ENCODE data around the gene SPOCD1.
A peak's percentile ranks its signal among the peaks of the same experiment; 100 is the strongest.

Gene SPOCD1

DNA sequence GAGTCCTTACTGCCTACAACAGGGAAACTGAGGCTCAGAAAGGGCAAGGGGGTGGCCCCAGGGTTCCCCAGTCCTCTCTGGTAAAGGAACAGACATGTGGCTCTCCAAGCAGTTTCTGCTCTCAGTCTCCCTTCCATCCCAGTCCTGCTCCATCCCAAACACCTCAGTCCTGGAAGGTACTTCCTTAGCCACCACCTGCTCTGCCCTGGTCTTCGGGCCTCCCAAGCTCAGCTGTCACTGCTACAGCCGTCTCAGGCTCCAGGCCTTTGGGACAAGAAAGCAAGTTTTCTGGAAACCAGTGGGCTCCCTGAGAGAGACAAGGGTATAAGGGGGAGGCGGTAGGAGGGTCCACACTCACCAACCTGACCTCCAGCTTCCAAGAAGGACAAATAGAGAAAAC is 28.6 kb downstream of the SPOCD1 start:
- DNase-seq: peak; percentile 52

DNA sequence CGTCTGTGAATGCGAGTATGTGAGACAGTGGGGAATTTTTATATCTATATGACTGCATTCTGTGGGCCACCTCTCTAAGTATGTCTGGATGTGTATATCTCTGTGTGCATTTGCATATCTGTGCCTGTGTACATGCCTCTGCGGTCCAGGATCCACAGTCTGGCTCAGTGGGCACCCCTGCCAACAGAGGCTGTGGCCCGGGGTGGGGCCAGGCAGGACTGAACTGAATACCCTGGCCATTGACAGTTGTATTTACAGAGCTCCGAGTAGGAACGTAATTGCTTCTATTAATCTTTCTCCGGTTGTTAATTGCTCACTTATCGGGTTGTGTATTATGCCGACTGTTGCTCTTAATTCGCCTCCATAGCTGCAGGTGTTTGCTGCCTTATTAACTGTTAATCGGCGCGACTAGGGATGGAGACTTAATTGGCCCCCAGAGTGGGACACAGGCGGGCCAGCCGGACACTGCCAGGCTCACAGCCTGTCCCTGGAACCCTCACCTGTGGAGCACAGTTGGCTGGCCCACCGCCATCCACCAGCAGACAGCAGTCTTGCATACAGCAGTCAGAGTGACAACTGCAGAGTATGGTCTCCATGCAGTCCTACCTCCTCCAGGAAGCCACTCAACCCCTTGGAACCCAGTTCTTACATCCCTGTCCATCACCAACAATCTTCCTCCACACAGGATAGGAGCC is 29.3 kb downstream of the SPOCD1 start:
- peak; percentile 57 for DNase-seq

DNA sequence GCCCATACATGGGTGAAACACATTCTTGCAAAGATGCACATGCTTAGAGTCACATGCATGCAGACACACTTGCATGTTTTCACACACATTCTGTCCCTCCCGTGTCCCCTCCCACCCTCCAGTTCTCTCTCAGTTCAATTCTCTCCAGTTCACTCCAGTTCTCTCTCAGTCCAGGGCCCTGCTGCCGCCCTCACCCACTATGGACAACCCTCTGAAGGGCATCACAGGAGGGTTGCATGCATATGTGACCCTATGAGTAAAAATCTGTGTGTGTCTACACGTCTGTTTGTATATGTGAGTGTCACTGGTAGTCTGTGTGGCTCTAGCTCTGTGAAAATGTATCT is 29.9 kb downstream of the SPOCD1 start:
- peak; percentile 19 for DNase-seq

DNA sequence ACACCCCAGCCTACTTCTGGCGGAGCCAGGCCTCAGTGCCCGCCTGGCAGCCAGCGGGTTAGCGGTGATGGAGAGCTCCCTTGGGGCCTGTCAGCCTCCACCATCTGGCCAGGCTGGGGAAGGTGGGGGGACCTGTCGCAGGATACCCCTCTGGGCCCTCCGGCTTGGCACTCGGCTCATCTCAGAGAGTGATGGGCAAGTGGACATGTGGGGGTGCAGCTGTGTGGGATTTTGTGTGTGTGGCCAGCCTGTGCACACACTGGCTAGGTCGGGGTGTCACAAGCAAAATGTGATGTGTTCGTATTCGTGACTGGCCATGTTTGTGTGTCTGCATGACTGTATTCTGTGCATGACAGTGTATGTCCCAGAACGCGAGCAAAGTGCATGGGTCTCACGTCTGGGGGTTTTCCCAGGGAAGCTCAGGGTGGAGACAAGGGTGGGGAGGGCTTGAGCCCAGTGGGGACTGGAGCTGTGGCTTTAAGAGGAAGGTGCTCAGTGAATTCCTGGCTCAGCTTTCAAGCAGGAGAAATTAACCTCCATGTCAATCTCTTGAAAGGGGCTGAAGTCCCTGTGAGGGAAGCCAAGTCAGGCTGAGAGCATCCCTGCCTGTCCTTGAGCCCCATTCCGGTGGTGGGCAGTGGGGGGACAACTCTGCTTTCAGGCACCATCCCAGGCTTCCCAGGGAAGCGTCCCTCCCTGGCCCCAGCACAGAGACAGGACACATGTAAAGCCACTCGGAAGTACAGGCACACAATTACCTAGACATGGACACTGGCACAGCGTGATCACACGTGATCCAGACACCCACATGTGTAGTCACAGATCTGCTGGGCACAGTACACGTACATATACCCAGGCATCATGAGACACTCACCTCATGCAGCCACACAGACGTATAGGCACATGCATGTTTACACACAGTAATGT is 30.5 kb downstream of the SPOCD1 start:
- DNase-seq: peak; percentile 59

DNA sequence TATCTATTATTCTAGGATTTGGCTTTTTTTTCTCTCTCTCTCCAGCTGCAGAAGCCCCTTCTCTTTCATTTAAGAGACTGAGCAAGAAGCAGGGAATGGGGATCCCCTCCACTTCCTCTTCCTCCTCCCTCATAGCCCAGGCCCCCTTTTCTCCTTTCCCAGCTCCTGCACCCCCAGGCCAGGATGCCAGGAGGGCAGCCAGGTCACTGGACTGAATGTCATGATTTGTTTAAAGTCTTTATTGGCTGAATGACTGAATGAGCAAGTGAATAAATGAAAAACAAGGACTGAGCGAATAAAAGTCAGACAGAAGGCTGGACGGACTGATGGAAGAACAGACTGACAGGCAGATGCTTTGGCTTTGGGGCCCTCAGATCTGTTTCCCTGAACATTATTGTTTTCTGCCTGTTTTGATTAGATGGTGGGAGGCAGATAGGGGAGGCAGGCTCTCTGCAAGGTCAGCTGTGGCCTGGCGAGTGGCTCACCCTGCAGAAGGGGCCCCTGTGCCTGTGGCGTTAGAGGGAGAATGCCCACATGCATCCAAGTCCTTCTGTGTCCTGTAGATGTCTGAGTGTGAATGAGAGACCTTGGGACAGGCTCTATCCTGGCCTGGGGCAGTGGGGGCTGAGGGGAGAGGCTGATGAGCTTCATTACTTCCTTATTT is 31.3 kb downstream of the SPOCD1 start:
- DNase-seq: peak; percentile 42

DNA sequence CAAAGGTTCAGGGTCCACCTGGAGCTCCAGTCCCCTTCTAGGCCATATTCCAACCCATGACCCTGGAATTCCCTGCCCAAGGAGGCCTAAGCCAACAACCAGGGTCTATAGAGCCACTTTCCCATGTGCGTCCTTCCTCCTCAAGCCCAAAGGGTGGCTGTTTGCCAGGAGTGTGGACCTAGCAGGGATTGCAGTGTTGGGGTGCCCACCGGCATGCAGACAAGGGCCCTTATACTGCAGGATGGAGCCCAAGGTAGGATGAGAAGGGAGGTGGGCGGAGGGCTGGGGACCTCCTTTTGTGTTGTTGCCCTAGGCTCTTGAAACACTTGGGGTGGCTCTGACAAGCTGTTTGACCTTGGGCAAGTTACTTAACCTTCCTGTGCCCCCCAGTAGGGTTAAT is 32.0 kb downstream of the SPOCD1 start:
- peak; percentile 14 for DNase-seq

DNA sequence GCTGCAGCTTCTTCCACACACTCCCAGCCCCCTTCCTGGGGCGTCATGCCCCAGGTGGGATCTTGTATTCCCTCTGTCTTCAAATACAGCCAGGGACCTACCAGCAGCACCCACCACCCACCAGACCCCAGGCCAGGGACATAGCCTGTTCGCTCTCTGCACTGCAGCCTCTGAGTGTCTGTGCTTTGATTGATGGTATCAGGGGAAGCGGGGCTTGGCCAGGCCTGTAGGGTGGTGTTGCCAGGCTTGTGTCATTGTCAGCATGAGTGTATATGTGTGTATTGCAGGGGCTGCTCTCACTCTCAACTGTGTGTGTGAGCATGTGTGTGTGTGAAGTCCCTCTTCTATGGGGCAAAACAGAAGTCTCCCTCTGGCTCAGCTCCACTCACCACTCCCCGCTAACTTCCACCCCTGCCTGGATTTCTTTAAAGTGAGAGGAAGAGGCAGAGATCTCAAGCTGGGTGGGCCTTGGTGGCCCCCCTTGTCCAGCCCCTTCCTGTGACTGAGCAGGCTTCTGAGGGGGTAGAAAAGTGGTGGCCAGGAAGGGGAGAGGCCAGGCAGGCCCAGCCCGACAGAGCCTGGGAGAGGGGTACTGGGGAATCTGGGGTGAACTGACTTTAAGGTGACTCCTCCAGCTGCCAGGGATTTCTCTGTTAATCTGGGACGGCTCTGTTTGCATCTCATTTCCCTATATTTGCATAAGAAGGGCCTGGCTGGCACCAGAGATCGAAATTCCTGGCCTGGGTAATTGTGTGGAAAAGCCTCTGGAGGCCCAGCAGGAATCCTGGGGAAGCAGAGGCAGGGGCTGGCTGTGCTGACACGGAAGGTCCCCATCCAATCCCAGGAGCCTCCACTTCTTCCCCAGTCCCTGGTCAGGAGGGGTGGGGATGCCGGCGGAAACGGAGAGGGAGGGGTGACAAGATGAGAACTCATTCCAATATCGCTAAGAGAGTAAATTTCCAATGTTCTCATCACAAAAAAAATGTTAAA is 33.1 kb downstream of the SPOCD1 start:
- DNase-seq: no peak

DNA sequence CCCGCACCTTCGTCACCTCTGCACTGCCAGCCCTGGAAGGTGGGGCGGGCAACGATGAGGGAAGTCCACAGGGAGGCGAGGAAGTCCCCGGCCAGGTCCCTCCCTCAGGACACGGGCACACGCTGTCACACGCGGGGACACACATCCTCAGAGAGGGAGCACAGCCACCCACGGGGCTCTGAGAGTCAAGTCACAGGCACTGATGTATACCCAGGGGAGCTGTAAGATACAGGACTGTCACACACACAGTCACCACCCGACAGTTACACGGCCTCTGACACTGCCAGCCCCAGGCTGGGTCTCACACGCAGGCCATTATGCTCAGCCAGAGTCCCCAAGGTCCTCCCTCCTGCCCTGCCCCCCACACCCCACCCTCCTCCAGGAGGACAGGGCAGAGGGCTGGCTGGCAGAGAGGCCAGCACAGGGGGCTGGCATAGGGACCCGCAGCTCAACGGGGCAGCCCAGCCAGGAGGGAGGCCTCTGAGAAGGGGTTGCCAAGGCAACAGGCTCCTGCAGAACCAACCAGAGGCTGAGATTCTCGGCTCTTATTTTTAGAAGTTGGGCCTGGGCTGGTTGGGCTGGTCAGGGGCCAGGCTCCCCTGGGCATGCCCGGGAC is 34.0 kb downstream of the SPOCD1 start:
- no peak for DNase-seq

DNA sequence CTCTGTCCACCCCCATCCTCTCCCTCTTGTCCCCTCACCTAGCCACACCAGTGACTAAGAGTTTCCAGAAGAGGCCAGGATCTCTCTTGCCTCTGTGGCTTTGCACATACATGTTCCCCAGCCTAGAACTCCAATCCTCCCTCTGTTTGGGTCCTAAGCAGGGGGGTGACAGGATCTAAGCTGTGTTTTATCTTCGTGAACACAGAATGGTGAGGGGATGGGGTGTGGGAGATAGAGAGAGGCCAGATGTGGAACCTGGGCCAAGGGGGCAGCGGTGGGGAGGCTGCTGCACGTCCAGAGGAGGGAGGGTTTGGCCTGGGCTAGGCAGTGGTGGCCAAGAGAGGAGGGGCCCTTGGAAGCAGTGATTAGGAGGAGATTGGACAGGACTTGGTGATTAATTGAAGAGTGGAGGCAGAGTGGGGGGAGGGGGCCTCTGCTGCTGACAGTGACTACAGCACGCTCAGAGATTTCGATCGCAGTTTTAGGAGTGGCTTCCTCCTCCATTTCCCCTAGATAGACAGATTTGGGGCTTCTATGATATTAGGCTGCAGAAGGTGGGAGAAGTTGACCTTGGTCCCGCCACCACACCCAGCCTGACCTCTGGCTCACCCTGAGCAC is 34.6 kb downstream of the SPOCD1 start:
- DNase-seq: no peak

DNA sequence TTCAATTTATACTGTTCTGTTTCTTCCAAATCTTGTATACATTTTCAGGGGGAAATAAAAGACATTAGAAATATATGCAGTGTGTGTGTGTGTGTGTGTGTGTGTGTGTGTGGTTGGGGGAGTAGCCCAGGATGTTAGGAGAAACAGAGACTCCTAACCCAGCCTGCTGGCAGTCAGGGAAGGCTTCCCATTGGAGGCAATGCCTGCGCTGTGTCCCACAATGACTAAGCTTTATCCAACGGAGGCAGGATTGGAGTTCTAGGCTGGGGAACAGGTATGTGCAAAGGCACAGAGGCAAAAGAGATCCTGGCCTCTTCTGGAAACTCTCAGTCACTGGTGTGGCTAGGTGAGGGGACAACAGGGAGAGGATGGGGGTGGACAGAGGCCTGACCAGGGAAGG is 35.2 kb downstream of the SPOCD1 start:
- DNase-seq: no peak

DNA sequence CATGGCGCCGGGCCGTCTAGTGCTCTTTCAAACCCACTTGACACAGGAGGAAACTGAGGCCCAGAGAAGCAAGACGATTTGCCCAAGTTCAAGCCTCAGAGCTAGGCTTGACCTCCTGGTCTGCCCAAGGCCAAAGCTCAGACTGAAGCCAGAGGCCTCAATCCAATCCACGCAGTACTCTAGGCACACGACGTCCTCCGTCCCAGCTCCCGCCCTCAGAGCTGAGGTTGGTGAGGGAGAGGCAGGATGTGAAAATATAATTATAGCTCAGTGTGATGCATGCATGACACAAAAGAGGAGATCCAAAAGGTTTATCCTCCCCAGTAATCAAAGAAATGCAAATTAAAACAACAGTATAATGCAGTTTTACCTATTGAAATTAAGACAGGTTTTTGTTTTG is 36.1 kb downstream of the SPOCD1 start:
- no peak for DNase-seq

DNA sequence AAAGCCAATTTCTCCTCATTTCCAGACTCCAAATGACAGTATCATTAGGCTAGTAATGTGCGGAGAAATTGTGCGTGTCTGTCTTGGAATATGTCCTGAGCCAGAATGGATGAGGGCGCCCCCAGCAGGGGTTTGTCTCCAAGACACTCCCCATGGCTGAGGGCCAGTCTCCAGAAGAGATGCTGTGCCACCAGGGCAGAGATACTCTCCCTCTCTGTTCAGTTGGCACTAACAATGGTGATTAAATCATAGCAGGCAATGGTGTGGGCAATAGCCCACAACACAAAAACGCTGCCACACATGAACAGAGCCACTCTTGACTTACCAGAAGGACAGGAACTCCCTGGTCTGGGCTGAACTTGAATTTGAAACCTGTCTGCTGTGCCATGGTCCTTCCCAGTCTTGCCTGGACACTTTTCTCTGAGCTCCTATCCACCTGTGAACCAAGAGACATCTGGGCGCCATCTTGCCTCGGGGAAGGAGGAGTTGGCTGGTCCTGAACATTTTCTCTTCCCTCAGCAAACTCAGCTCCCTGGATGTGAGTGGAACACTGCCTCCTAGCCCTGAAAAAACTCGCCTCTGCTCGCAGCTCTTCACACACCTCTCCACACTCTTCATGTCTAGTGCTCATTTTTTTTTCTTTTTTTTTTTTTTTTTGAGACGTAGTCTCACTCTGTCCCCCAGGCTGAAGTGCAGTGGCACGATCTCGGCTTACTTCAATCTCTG is 36.9 kb downstream of the SPOCD1 start:
- no peak for DNase-seq

DNA sequence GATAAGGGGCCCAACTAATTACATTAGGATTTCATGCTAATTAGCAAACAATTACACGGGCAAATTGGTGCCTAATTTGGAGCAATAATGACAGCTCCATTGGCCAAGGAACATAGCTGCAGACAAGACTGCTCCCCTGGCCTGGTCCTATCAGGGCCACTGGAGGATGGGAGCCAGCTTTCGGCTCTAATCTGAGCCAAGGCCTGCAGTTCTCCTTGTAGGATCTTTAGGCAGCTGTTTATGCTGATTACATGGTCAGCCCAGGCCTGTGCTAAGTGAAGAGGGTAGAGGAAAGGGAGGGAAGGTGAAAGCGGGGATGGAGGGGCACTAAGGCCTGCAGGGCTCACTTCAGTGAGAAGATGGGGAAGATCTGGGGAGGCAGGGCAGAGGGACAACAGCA is 39.3 kb downstream of the SPOCD1 start:
- no peak for DNase-seq

DNA sequence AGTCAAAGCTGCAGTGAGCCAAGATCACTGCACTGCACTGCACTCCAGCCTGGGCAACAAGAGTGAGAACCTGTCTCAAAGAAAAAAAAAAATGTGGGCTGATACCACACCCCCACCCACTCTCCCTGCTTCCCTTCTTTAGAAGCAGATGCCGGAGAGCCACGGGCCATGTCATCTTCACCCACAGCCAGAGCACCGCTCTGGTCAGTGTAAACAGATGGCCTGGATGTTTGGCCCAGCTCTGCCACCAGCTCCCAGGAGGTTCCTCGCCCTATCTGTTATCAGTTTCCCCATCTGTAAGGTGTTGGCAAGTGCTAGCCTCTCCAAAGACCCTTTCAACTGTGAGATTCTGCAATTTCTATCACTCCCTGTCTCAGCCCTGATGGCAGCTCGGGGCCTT is 39.8 kb downstream of the SPOCD1 start:
- DNase-seq: no peak

DNA sequence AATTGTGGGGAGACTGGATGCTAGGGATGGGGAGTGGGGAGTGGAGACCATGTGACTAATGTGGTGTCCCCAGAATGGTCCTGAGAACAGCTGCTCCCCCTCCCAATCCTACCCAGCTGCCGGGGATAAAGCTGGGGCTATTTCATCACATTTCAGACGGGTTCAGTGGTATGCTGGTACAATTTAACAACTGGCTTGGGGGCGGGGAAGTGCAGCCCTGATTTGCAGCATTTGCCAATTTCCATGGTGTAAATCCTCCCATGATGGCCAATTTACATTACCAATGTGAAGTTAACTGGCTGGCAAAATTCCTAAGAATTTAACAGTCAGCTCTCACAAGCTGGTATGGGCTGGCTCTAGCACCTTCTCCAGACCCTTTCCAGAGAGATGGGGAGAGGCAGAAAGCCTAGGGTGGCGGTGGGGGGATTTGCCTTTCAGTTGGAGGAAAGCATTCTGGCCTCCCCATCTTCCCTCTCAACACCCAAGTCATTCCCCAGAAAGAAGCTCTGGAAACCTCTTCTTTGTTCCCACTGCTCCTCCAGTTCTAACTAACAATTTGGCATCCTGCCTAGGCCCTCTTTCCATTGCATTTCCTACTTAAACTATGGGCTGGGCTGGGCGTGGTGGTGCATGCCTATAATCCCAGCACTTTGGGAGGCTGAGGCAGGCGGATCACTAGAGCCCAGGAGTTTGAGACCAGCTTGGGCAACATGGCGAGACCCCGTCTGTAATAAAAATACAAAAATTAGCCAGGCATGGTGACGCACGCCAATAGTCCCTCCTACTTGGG is 40.4 kb downstream of the SPOCD1 start:
- no peak for DNase-seq

DNA sequence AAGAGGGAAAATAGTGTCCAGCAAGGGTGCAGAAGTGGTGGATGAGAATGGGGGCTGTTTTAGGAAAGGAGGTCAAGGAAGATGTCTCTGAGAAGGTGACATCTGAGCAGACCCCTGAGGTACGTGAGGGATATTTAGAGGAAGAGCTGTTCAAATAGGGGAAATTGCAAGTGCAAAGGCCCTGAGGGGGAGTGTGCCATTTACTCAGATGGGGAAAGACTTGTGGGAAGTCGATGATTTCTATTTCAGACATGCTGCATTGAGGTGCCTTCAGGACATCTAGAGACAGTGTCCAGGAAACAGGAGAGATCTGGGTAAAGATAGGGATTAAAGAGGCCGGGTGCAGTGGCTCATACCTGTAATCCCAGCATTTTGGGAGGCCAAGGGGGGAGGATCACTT is 41.3 kb downstream of the SPOCD1 start:
- no peak for DNase-seq

DNA sequence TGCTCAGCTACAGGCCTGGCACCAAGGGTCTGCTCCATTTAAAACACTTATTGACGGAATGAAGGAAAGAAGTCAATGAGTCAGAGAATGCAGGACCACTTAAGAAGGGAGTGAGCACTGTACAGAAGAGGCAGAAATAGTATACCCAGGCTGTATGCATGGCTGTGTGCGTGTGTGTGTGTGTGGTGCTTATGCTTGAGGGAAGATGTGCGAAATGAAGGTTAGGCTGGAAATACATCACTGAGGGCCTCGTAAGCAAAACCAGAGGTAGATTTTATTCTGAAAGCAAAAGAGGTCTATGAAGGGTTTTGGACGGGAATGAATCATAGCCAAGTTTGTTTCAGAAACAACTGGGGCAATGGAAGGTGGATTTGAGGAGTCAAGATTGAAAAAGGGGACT is 42.0 kb downstream of the SPOCD1 start:
- no peak for DNase-seq

DNA sequence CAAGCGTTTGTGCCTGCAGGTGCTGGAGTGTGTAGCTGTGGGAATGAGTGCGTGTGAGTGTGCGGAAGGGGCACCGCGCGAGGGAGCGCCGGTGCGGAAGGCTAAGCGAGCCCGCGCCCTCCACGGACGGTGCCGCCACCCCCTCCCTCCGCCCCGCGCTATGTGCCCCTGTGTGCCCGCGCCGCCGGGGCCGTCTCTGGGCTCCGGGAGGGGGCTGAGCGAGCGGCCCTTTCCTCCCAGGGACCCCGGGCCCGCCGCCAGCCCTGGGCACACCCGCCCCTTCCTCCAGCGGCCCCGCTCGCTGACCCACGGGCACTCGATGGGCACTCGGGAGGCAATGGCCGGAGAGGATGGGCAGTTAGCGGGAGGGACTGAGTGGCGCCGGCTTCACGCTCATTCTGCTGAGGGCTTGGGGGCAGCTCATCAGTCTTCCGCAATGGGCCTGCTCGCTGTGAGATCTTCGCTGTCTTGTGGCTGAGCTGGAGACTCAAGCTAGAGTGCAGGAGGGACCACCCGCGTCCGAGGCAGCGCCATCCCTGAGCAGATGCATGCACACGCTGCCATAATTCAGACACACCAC is 43.1 kb downstream of the SPOCD1 start:
- no peak for DNase-seq

DNA sequence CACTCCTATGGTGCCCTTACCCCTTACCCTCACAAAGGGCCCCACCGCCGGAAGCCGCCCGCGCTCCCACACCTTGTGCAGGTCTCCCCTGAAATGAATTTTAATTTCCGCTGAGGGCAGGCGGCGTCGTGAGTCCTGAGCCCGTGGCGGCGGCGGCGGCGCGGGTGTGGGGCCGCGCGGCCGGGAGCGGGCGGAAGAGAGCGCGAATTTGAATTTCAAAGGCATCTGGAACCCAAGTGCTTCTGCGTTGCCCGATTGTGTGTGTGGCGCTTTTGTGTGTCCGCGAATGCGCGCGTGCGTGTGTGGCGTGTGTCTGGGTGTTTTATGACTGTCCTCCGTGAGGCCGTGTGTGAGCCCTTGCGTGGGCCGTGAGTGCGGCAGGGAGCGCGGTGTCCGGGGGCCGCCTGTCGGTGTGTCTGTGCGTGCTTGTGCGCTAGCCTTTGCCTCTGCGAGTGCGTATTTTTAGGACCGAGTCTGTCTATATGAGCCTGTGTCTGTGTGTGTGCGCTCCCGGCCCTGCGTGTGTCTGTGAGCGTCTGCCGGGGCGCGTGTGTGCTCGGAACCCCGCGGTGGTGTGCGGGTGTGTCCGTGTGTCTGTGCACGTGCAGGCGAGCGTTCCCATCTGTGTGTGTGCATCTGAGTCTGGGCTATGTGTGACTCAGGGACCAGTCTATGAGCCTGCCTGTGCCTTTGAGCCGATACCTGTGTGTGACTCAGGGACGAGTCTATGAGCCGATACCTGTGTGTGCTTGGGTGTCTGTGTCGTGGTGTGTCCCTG is 43.7 kb downstream of the SPOCD1 start:
- DNase-seq: peak; percentile 81
